Sigmoid colon (tissue), 7 donors: ENCODE results near the gene TMEM179. TPM values are rescaled to one million over a fixed set of nuclear protein-coding genes. Genes with fewer than 3 reads are reported as not detected.

Experiments
- DNase-seq: peaks from one replicate; pipeline ENCODE4 v3.0.0-alpha.2; 2019
- H3K27ac ChIP-seq, 4 donors: fragments of 200-600 bp; sonication (generic); one replicate each; pipeline ENCODE4 v1.5.1; 2016 to 2019; ENCODE audit warnings: mild to moderate bottlenecking in 1 of 4
- H3K27me3 ChIP-seq, 3 donors: fragments of 200-600 bp; sonication (generic); one replicate each; pipeline ENCODE4 v1.5.1; 2019; ENCODE audit warnings: mild to moderate bottlenecking in 1 of 3
- H3K36me3 ChIP-seq, 4 donors: fragments of 200-600 bp; sonication (generic); one replicate each; pipeline ENCODE4 v1.5.1; 2016 to 2019
- H3K4me1 ChIP-seq, 4 donors: fragments of 200-600 bp; sonication (generic); one replicate each; pipeline ENCODE4 v1.5.1; 2017 to 2019
- H3K4me3 ChIP-seq, 4 donors: fragments of 200-600 bp; sonication (generic); one replicate each; pipeline ENCODE4 v1.5.1; 2017 to 2019; ENCODE audit warnings: mild to moderate bottlenecking in 2 of 4, moderate library complexity in 1 of 4
- H3K9me3 ChIP-seq, 4 donors: fragments of 200-600 bp in 3 of 4; sonication (generic) in 3 of 4; one replicate each; pipeline versions ENCODE4 v1.5.1 to v1.6.1; 2013 to 2019
- CTCF ChIP-seq, 4 experiments: fragments of 450-650 bp in 3 of 4; fragments of 200-600 bp in 1 of 4; IDR thresholded peaks; one replicate each; pipeline ENCODE4 v1.5.1; 2016 to 2019; ENCODE audit warnings: antibody characterized with exemption in 4 of 4, mild to moderate bottlenecking in 3 of 4, moderate library complexity in 2 of 4
- EP300 ChIP-seq, 4 donors: sonication (generic); formaldehyde crosslinking; IDR thresholded peaks; one replicate each; pipeline ENCODE4 v1.6.1; 2017; ENCODE audit warnings: antibody characterized with exemption in 4 of 4
- POLR2A ChIP-seq, 2 donors: fragments of 450-650 bp; IDR thresholded peaks; one replicate each; pipeline ENCODE4 v1.6.1; 2016; ENCODE audit warnings: antibody characterized with exemption in 2 of 2, mild to moderate bottlenecking in 2 of 2, moderate library complexity in 2 of 2
- POLR2AphosphoS5 ChIP-seq, 4 donors: sonication (generic); formaldehyde crosslinking; IDR thresholded peaks; one replicate each; pipeline ENCODE4 v1.6.1; 2017; ENCODE audit warnings: antibody characterized with exemption in 4 of 4
- WGBS, 2 donors: extraction: QIAGEN DNeasy Blood & Tissue Kit; methylation state at CpG; one replicate each; pipeline ENCODE4 v1.1.7; 2013; 5-methylcytosine and 5-hydroxymethylcytosine counted together
- intact Hi-C: fragments of 100-400 bp; cut with DNase I; formaldehyde crosslinking; loops from one replicate; pipeline ENCODE4 v1.15.1; 2023
- polyA plus RNA-seq, 3 donors: library from polyadenylated mRNA; stranded (reverse); fragments of 200-250 nt; gene quantifications; one replicate each; pipeline ENCODE4 v1.2.3, GENCODE V29; 2013
- total RNA-seq, 4 donors: library from RNA; depleted of rRNA; stranded (reverse); fragments of >200 nt; gene quantifications; one replicate each; pipeline ENCODE4 v1.1.0, GENCODE V29; 2016
- donor health status: healthy with polysubstance abuse.
- donor health status: Bipolar disorder and iron deficiency.
- donor health status: healthy.

The TMEM179 gene
- total and polyA plus RNA-seq, 7 donors, result 1.4 to 5.4 (median 4.1) TPM; not detected in 2

- no peak for DNase-seq
- Histone ChIP-seq H3K27me3 (peaks cover 0 to 51% (median 29%) of the 10 kb centered on the region in 3 donors), H3K9me3 (no peaks in the 10 kb centered on the region), H3K36me3 (no peaks in the 10 kb centered on the region), H3K27ac (no peak overlapping the region), H3K4me1 (peaks cover 0 to 9% (median 4%) of the 10 kb centered on the region in 4 donors), H3K4me3 (no peak overlapping the region)
- WGBS, 2 donors, result 46 to 48% methylated on average over 15 of the region's 15 CpGs
- intact Hi-C loops, result no loop called here
- TF ChIP-seq POLR2A (IDR thresholded peaks at IDR 0.05) (no peak), POLR2AphosphoS5 (IDR thresholded peaks at IDR 0.05) (no peak), EP300 (IDR thresholded peaks at IDR 0.05) (no peak), CTCF (IDR thresholded peaks at IDR 0.05) (no peak)
These were observed 41.3 kb downstream of the TMEM179 start for GRCh38 chr14:104563191-104563741.

GRCh38 chr14:104562606-104563005 is 42.0 kb downstream of the TMEM179 start:
- TF ChIP-seq POLR2A (IDR thresholded peaks at IDR 0.05), result no peak
- TF ChIP-seq EP300 (IDR thresholded peaks at IDR 0.05), result no peak
- TF ChIP-seq CTCF (IDR thresholded peaks at IDR 0.05), result no peak
- no peak for TF ChIP-seq POLR2AphosphoS5 (IDR thresholded peaks at IDR 0.05)
- H3K36me3 ChIP-seq, result no peaks in the 10 kb centered on the region

GRCh38 chr14:104561632-104562495 is 42.7 kb downstream of the TMEM179 start:
- Histone ChIP-seq H3K4me3 (no peak overlapping the region), H3K36me3 (no peaks in the 10 kb centered on the region), H3K27ac (no peak overlapping the region), H3K27me3 (peaks cover 0 to 41% (median 29%) of the 10 kb centered on the region in 3 donors), H3K4me1 (peaks cover 0 to 9% (median 4%) of the 10 kb centered on the region in 4 donors), H3K9me3 (no peaks in the 10 kb centered on the region)
- intact Hi-C loops, result no loop called here
- WGBS, 2 donors, result 68 to 76% methylated on average over 23 of the region's 23 CpGs
- no peak for DNase-seq
- TF ChIP-seq POLR2AphosphoS5 (IDR thresholded peaks at IDR 0.05), result no peak

More at GRCh38 chr14:104562606-104563005, 42.0 kb downstream of the TMEM179 start:
- no peak for DNase-seq
- H3K27me3 ChIP-seq, result peaks cover 0 to 45% (median 29%) of the 10 kb centered on the region in 3 donors
- no peak overlapping the region for H3K4me3 ChIP-seq
- no peak overlapping the region for H3K27ac ChIP-seq
- WGBS, 2 donors, result 83 to 85% methylated on average over 5 of the region's 5 CpGs
- no peaks in the 10 kb centered on the region for H3K9me3 ChIP-seq
- H3K4me1 ChIP-seq, result peaks cover 0 to 9% (median 4%) of the 10 kb centered on the region in 4 donors
- intact Hi-C loops, result no loop called here

- no peaks in the 10 kb centered on the region for H3K36me3 ChIP-seq
- H3K9me3 ChIP-seq, result no peaks in the 10 kb centered on the region
- no peak overlapping the region for H3K4me3 ChIP-seq
- H3K27ac ChIP-seq, result no peak overlapping the region
- no peak for DNase-seq
- TF ChIP-seq POLR2A (IDR thresholded peaks at IDR 0.05) (no peak), POLR2AphosphoS5 (IDR thresholded peaks at IDR 0.05) (no peak), EP300 (IDR thresholded peaks at IDR 0.05) (no peak), CTCF (IDR thresholded peaks at IDR 0.05) (no peak)
- peaks cover 0 to 9% (median 4%) of the 10 kb centered on the region in 4 donors for H3K4me1 ChIP-seq
- WGBS, 2 donors, result 28 to 56% methylated on average over 17 of the region's 17 CpGs
- intact Hi-C loops, result no loop called here
- peaks cover 0 to 41% (median 26%) of the 10 kb centered on the region in 3 donors for H3K27me3 ChIP-seq
These were observed 43.4 kb downstream of the TMEM179 start for GRCh38 chr14:104561124-104561557.

- H3K27me3 ChIP-seq, result peaks cover 0 to 36% (median 20%) of the 10 kb centered on the region in 3 donors
- H3K9me3 ChIP-seq, result no peaks in the 10 kb centered on the region
- no peak overlapping the region for H3K27ac ChIP-seq
- peaks cover 0 to 9% (median 4%) of the 10 kb centered on the region in 4 donors for H3K4me1 ChIP-seq
- DNase-seq, result no peak
- no peaks in the 10 kb centered on the region for H3K36me3 ChIP-seq
- intact Hi-C loops, result no loop called here
- TF ChIP-seq POLR2AphosphoS5 (IDR thresholded peaks at IDR 0.05) (no peak), POLR2A (IDR thresholded peaks at IDR 0.05) (no peak), CTCF (IDR thresholded peaks at IDR 0.05) (no peak), EP300 (IDR thresholded peaks at IDR 0.05) (no peak)
- WGBS, 2 donors, result 61 to 74% methylated on average over 3 of the region's 3 CpGs
- no peak overlapping the region for H3K4me3 ChIP-seq
These were observed 44.0 kb downstream of the TMEM179 start for GRCh38 chr14:104560586-104560945.
